Measurements from ENCODE around the gene CDK2AP2. TPM values are rescaled to one million over a fixed set of nuclear protein-coding genes. Genes with fewer than 3 reads are reported as not detected.

CDK2AP2 gene
- total and polyA plus RNA-seq, 9 of the 15 experiments (the other 6 are each of a cell fraction or from before 2014, with no cell fraction given) = 4.4 to 47.4 (median 21.7) TPM

DNA sequence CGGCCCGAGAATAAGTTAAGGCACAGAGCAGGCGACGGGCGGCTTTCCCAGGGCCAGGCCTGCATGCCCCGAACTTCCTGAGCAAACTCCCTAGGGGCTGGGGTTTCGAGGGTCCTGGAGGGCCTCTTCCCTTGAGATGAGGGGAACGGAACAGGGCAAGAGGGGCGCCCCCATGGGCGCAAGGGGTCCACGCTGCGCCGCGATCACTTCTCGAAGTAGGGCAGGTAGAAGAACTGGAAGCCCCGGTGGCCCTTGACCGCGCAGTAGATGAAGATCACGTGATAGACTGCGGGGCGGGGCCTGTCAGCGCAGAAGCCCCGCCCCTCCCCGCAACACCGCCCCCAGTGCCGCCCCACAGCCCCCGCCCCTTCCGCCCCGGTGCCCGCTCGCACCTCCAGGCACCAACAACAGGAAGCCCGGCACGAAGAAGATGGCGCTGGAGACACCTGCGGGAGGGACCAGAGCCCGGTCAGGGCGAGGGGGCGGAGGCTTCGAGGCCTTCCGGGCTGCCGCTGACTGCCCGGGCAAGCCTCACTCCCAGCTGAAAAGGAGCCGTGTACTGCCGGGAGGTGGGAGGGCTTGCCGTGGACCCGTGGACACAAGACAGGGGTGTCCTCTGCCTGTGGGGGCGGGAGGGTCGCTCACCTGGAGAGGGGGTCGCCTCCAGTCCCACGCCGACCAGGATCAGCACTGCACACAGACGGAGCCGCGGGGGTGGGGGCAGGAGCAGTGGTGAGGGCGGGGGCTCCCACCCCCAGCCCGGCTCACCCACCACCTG, 43.4 kb downstream of the CDK2AP2 start (continued):
- TF ChIP-seq CTCFL (IDR thresholded peaks at IDR 0.05; ENCODE audit: borderline replicate concordance, insufficient read depth, low read depth, low read length, poor library complexity, severe bottlenecking) = no peak
- no peak for TF ChIP-seq BDP1 (IDR thresholded peaks at IDR 0.05; ENCODE audit: insufficient read depth, insufficient read length)
- TF ChIP-seq ZNF668 (CRISPR knock-in tag; IDR thresholded peaks at IDR 0.05) = no peak; the same call in 1 of the 2 replicates
- peak; percentile 4; the same call in 1 of the 2 replicates for TF ChIP-seq CREM (IDR thresholded peaks at IDR 0.05; ENCODE audit: low read depth)
- TF ChIP-seq NR1H2 (CRISPR knock-in tag; IDR thresholded peaks at IDR 0.05) = no peak
- no peak for TF ChIP-seq ZNF277 (CRISPR knock-in tag; IDR thresholded peaks at IDR 0.05; ENCODE audit: borderline replicate concordance)
- peak; percentile 74 for TF ChIP-seq EGR1 (conservative IDR thresholded peaks at IDR 0.05)
- no peak; the same call in 1 of the 2 replicates for TF ChIP-seq FOXP1 (CRISPR knock-in tag; IDR thresholded peaks at IDR 0.05)
- peak; percentile 83 for TF ChIP-seq VEZF1 (CRISPR knock-in tag; IDR thresholded peaks at IDR 0.05)
- TF ChIP-seq, protein P1, sequence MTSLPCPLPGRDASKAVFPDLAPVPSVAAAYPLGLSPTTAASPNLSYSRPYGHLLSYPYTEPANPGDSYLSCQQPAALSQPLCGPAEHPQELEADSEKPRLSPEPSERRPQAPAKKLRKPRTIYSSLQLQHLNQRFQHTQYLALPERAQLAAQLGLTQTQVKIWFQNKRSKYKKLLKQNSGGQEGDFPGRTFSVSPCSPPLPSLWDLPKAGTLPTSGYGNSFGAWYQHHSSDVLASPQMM (CRISPR knock-in tag; IDR thresholded peaks at IDR 0.05) = 0 out of 2 replicates have a peak, but pooled peaks have one; percentile 31
- peak in 1 of 2 experiments; percentile 18 for TF ChIP-seq AFF1 (IDR thresholded peaks at IDR 0.05; ENCODE audit: low read depth in 1 of 2, partially characterized antibody in 2 of 2)
- no peak for TF ChIP-seq NFE2L1 (tag; IDR thresholded peaks at IDR 0.05; ENCODE audit: borderline replicate concordance, low read depth)
- TF ChIP-seq CBX2 (IDR thresholded peaks at IDR 0.05; ENCODE audit: insufficient read depth, low read length, poor library complexity, severe bottlenecking) = no peak
- no peak for TF ChIP-seq RBM39 (optimal IDR thresholded peaks at IDR 0.05; ENCODE audit: low read depth, low read length)
- 0 out of 4 replicates have a peak, but pooled peaks of 1 of the 2 experiments have one; percentile 32 for TF ChIP-seq FOXK2 (conservative IDR thresholded peaks at IDR 0.05 in 1 of 2, IDR thresholded peaks at IDR 0.05 in 1 of 2; ENCODE audit: low read depth in 2 of 2)
- TF ChIP-seq ELF1 (tag; IDR thresholded peaks at IDR 0.05) = peak; percentile 67
- no peak for TF ChIP-seq SMARCB1 (IDR thresholded peaks at IDR 0.05; ENCODE audit: insufficient read length, low read depth)
